HTR-8/SVneo (cell line): Measurements from ENCODE around the gene PGGHG.
"Not testable (repeated sequence)": the region's sequence is repeated elsewhere in the genome, so short reads cannot be mapped to it uniquely, and the experiment has no call there.

Experiments
- DNase-seq: peaks from one replicate; pipeline ENCODE4 v3.0.0; 2011; ENCODE audit warnings: low spot score, mixed read lengths; ENCODE audit not compliant: insufficient read length
- FAIRE-seq: peaks from 2 replicates; lab custom pipeline; 2011; peaks lifted over from hg19 to GRCh38; lab: Jason Lieb, UNC

Gene PGGHG

GRCh38 chr11:296171-297050 lies 7.5 kb downstream of the PGGHG start:
- FAIRE-seq: no peak

GRCh38 chr11:297051-297585 lies 8.2 kb downstream of the PGGHG start:
- FAIRE-seq (no peak), DNase-seq (no peak)

More at GRCh38 chr11:296171-297050, 7.5 kb downstream of the PGGHG start:
- no peak for DNase-seq

GRCh38 chr11:297586-298405 lies 8.9 kb downstream of the PGGHG start:
- no peak for DNase-seq
- no peak for FAIRE-seq

GRCh38 chr11:298406-299065 lies 9.6 kb downstream of the PGGHG start:
- FAIRE-seq: no peak
- DNase-seq: no peak

GRCh38 chr11:299081-299891 lies 10.4 kb downstream of the PGGHG start, which contains the start of gene IFITM5:
TSS of gene IFITM5 (minus strand) at chr11:299526. CDS start at chr11:299490, 36 bp downstream.
- DNase-seq (no peak), FAIRE-seq (no peak)

GRCh38 chr11:299951-300735 lies 11.2 kb downstream of the PGGHG start:
- DNase-seq (no peak), FAIRE-seq (no peak)

GRCh38 chr11:303363-303762 lies 14.4 kb downstream of the PGGHG start:
- DNase-seq: no peak
- no peak for FAIRE-seq

- FAIRE-seq: no peak
- no peak for DNase-seq
Observed at GRCh38 chr11:304061-304506, 15.2 kb downstream of the PGGHG start.

- peak; percentile 74 for DNase-seq
Observed at GRCh38 chr11:304915-305843, 16.3 kb downstream of the PGGHG start.

GRCh38 chr11:305844-306211 lies 16.9 kb downstream of the PGGHG start:
- no peak for FAIRE-seq
- no peak for DNase-seq

More at GRCh38 chr11:304915-305843, 16.3 kb downstream of the PGGHG start:
- no peak for FAIRE-seq

- no peak for FAIRE-seq
- no peak for DNase-seq
Observed at GRCh38 chr11:306645-307371, 17.9 kb downstream of the PGGHG start.

- DNase-seq (peak; percentile 75), FAIRE-seq (peak; percentile 59)
Observed at GRCh38 chr11:307766-308708, 19.1 kb downstream of the PGGHG start, which contains the start of gene IFITM2. TSS of gene IFITM2 (plus strand) at chr11:307816. CDS start at chr11:308193, 377 bp downstream.

- not testable (repeated sequence) for FAIRE-seq, DNase-seq
Observed at GRCh38 chr11:308740-309665, 20.1 kb downstream of the PGGHG start.

GRCh38 chr11:309979-310572 lies 21.1 kb downstream of the PGGHG start:
- DNase-seq, FAIRE-seq: not testable (repeated sequence)
